ENCODE measurements around the gene IL1B. TPM values are rescaled to one million over a fixed set of nuclear protein-coding genes. Genes with fewer than 3 reads are reported as not detected.

The IL1B gene
- not detected in 2 replicates for total RNA-seq (2014; rRNA removed; shearing (Covaris generic))

- no peaks in the 10 kb centered on the region for H3K36me3 ChIP-seq (replicated peaks; ENCODE audit: control insufficient read depth, insufficient read depth, low read length)
- no peaks in the 10 kb centered on the region for H3K27me3 ChIP-seq (ENCODE audit: control insufficient read depth, insufficient read depth, low read length)
- DNase-seq: no peak
- H3K4me3 ChIP-seq (ENCODE audit: insufficient read depth, low read depth, low read length): no peak within 1 kb of the TSS
Measured at GRCh38 chr2:112836695-112837117, at the start of gene IL1B. TSS of gene IL1B (minus strand) at chr2:112836779. CDS start at chr2:112836229, 550 bp downstream.

DNA sequence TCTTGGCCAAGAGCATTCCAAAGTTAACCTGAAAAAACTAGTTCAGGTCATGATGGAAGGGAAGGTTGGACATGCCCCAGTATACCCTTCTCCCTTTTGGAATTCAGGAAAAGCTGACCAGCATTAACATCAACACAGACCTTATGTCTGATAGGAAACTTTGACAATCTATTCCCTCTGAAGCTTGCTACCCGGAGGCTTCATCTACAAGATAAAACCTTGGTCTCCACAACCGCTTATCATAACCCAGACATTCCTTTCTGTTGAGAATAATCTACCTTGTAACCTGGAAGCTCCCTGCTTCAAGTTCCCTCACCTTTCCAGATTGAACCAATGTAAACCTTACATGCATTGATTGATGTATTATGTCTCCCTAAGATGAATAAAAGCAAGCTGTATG lies 49.7 kb upstream of the IL1B start:
- H3K4me3 ChIP-seq (ENCODE audit: insufficient read depth, low read depth, low read length): no peak overlapping the region
- no peaks in the 10 kb centered on the region for H3K36me3 ChIP-seq (replicated peaks; ENCODE audit: control insufficient read depth, insufficient read depth, low read length)
- DNase-seq: no peak
- no peaks in the 10 kb centered on the region for H3K27me3 ChIP-seq (ENCODE audit: control insufficient read depth, insufficient read depth, low read length)

DNA sequence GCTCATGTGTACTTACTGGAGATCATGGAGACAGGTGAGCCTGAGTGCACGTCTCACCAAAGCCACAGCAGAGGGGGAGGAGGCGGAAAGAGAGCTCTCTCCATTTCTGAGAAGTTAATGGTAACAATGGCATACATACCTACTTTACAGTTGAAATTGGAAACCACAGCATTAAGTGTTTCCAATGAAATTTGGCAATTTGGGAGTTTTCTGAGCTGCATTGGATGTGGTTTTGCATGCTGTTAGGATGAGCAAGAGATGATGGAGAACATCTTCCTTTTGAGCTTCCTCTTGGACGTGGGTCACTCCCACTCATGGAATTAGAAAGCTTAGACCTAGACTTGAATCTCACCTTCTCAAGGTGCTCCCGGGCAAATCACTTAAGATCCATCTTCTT lies 48.9 kb upstream of the IL1B start:
- no peaks in the 10 kb centered on the region for H3K36me3 ChIP-seq (replicated peaks; ENCODE audit: control insufficient read depth, insufficient read depth, low read length)
- H3K4me3 ChIP-seq (ENCODE audit: insufficient read depth, low read depth, low read length): no peak overlapping the region
- no peaks in the 10 kb centered on the region for H3K27me3 ChIP-seq (ENCODE audit: control insufficient read depth, insufficient read depth, low read length)
- DNase-seq: no peak

DNA sequence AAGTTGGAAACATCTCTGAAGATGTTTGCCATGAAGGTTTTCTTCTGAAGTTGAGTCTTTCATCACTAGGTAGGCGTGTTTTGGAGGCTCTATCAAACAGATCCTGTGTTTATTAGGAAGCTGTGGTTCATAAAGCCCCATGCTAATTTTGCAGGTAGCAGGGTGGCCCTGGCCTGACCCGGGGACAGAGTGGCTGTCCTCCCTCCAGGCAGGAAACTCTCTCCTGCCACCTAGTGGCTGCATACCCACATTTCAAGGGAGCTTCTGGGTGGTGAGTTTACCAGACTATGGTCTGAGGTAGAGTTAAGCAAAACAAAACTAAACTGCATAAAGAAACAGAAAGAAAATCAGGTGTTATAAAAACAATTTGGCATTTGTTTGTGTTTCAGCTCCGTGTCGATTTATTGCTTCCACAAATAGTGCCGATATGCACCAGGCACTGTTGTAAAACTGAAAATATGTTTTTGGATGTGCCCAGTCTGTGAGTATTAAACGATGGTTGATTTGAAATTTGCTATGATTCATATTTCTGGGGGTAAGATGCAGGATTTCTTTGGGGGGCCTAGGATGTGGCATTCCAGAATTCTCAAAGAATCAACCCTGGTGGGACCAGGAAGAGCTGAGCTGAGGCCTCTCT lies 48.4 kb upstream of the IL1B start:
- H3K36me3 ChIP-seq (replicated peaks; ENCODE audit: control insufficient read depth, insufficient read depth, low read length): no peaks in the 10 kb centered on the region
- no peaks in the 10 kb centered on the region for H3K27me3 ChIP-seq (ENCODE audit: control insufficient read depth, insufficient read depth, low read length)
- DNase-seq: peak; percentile 92
- no peak overlapping the region for H3K4me3 ChIP-seq (ENCODE audit: insufficient read depth, low read depth, low read length)

GRCh38 chr2:112883669-112884068 lies 47.1 kb upstream of the IL1B start:
- Histone ChIP-seq H3K27me3 (ENCODE audit: control insufficient read depth, insufficient read depth, low read length) (no peaks in the 10 kb centered on the region), H3K4me3 (ENCODE audit: insufficient read depth, low read depth, low read length) (no peak overlapping the region), H3K36me3 (replicated peaks; ENCODE audit: control insufficient read depth, insufficient read depth, low read length) (no peaks in the 10 kb centered on the region)
- DNase-seq: no peak

DNA sequence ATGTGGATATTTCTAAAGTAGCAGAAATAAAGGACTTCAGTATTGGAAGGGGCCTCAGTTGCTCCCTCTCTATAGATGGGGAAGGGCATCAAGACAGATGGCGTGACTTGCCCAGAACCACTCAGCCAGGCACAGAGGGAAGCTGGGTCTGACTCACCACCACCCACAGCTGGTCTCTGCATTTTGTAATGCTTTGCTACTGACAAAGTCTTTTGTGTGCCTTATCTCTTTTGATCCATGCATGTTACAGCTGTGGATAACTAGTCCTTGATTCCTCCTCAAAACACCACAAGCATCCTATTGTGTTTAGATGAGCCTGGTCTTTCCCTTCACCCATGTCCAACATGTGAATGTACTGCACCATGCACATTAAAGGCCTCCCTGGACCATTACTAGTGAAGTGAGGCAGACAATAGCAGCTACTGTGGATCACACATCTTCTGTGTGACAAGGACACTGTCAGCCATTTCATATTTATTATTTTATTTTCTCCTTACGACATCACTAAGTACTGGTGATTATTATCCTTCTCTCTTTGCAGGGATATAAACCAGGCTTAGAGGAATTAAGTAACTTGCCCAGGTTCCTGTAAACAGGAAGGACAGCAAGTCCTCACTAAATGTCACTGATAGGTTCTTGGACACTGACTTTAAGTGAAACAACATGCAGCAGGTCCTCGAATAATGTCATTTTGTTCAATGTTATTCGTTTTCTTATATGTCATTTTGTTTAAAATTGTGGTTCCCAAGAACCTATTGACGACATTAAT lies 44.8 kb upstream of the IL1B start:
- no peak for DNase-seq
- Histone ChIP-seq H3K4me3 (ENCODE audit: insufficient read depth, low read depth, low read length) (no peak overlapping the region), H3K36me3 (replicated peaks; ENCODE audit: control insufficient read depth, insufficient read depth, low read length) (no peaks in the 10 kb centered on the region), H3K27me3 (ENCODE audit: control insufficient read depth, insufficient read depth, low read length) (no peaks in the 10 kb centered on the region)

- Histone ChIP-seq H3K4me3 (ENCODE audit: insufficient read depth, low read depth, low read length) (no peak overlapping the region), H3K27me3 (ENCODE audit: control insufficient read depth, insufficient read depth, low read length) (no peaks in the 10 kb centered on the region), H3K36me3 (replicated peaks; ENCODE audit: control insufficient read depth, insufficient read depth, low read length) (no peaks in the 10 kb centered on the region)
- DNase-seq: no peak
Measured at GRCh38 chr2:112880696-112881095, 44.1 kb upstream of the IL1B start.

DNA sequence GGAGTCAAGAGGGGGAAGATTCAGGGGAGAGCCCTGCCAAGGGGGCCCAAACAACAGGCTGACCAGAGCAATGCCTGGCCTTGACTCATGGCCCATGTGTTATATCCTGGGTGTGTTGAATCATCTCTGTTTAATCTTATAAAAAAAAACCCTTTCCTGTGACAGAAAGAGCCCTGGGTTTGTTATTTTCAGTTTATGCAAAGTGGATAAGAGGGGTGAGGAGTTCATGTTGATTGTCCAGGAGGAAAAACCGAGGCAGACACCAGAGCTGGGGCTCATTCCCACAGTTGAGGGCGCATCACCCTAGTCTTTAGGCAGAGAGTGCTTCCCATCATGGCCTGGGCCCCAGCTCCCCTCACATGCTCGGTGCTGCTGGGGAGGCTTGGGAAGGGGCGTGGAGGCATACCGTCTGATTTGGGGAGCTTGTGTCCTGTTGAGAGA lies 43.5 kb upstream of the IL1B start:
- Histone ChIP-seq H3K36me3 (replicated peaks; ENCODE audit: control insufficient read depth, insufficient read depth, low read length) (no peaks in the 10 kb centered on the region), H3K27me3 (ENCODE audit: control insufficient read depth, insufficient read depth, low read length) (no peaks in the 10 kb centered on the region), H3K4me3 (ENCODE audit: insufficient read depth, low read depth, low read length) (no peak overlapping the region)
- DNase-seq: no peak

- Histone ChIP-seq H3K4me3 (ENCODE audit: insufficient read depth, low read depth, low read length) (no peak overlapping the region), H3K27me3 (ENCODE audit: control insufficient read depth, insufficient read depth, low read length) (no peaks in the 10 kb centered on the region), H3K36me3 (replicated peaks; ENCODE audit: control insufficient read depth, insufficient read depth, low read length) (no peaks in the 10 kb centered on the region)
- DNase-seq: no peak
Measured at GRCh38 chr2:112879491-112880041, 43.0 kb upstream of the IL1B start.

GRCh38 chr2:112877423-112877822 lies 40.8 kb upstream of the IL1B start:
- no peak for DNase-seq
- Histone ChIP-seq H3K27me3 (ENCODE audit: control insufficient read depth, insufficient read depth, low read length) (no peaks in the 10 kb centered on the region), H3K36me3 (replicated peaks; ENCODE audit: control insufficient read depth, insufficient read depth, low read length) (no peaks in the 10 kb centered on the region), H3K4me3 (ENCODE audit: insufficient read depth, low read depth, low read length) (no peak overlapping the region)

DNA sequence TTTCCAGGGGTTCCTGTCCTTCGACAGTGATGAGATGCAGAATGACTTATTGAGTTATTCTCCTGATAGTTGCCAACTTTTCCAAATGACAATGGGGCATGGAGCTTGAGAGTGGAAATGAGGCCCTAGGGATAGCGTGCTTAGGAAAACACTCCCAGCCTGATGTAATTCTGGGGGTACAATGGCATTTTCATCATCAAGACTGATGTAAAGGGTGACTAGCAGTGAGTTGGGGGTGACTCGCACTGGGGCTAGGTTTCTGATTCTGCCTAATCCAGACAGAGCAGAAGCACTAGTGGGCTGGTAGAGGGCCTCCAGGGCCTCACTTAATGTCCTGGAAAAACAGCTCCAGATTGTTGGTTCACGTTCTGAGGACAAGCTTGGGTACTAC lies 40.4 kb upstream of the IL1B start:
- no peak for DNase-seq
- no peaks in the 10 kb centered on the region for H3K36me3 ChIP-seq (replicated peaks; ENCODE audit: control insufficient read depth, insufficient read depth, low read length)
- no peak overlapping the region for H3K4me3 ChIP-seq (ENCODE audit: insufficient read depth, low read depth, low read length)
- H3K27me3 ChIP-seq (ENCODE audit: control insufficient read depth, insufficient read depth, low read length): no peaks in the 10 kb centered on the region

DNA sequence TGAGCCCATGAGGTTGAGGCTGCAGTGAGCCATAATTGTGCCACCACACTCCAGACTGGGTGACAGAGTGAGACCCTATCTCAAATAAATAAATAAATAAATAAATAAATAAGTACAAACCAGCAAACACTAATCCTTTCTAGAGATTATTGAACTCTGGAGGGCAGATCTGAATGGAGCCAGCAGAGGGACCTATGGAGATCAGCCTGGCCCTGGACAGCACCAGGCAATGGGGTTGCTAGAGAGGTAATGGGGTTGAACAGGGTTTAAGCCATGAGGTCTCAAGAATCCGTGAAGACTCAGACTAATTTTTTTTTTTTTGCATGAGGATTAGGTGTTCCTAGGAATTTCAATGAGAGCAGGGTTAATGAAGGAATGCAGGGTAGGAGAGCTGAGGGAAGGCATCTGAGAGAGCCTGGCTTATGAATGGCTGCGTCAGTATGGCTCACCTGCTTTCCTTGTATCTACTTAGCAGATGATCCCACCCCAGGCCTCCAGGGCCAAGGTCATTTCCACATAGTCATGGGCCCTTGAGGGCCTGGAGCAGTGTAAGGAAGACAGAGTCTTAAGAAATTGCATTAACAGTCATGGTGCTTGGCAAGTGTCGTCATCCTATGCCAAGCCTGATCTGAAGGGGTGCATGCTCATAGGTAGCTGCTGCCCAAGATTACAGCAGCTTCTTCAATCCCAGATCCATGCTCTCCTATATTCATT lies 39.8 kb upstream of the IL1B start:
- no peak for DNase-seq
- Histone ChIP-seq H3K4me3 (ENCODE audit: insufficient read depth, low read depth, low read length) (no peak overlapping the region), H3K36me3 (replicated peaks; ENCODE audit: control insufficient read depth, insufficient read depth, low read length) (no peaks in the 10 kb centered on the region), H3K27me3 (ENCODE audit: control insufficient read depth, insufficient read depth, low read length) (no peaks in the 10 kb centered on the region)

DNA sequence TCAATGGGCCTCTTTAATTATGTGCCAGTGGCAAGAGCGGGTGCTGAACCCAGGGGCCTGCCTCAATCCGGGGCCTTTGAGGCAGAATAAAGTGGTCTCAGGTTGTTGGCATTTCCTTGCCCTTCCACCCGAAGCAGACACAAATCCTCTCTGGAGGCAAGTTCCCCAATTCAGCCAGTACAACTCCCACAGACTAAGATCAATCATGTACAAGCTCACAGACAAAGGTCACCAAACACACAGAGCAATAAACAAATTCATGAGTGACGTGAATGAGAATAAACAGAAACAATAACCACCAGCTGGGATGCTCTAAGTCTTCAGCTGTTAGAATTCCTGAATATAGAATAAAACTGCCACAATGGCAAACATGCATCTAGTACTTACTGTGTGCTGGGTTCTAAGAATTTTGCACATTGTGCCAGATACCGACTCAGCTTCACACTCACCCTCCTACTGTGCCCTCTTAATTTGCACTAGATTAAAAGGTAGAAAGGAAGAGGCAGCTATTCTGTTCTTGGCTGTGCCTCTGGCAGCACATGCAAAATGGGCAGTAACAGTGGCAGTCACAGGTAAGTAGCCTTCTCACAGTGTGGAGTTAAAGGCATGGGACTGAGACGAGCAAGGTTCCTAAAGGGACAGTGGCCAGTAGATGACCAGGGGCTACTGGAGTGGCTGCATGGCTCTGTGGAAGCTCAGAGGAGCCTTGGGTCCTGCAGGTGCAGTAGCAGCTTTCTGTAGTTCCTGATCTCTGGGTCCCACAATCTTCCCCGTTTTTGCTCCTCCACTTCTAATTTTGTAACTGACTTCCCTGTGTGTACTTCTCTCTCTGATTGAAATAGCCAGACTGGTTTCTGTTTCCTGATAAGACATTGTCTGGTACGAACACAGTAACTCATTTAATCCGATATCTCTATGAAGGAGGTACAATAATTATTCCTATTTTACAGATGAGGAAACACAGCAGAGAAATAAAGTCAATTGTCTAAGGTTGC lies 34.6 kb upstream of the IL1B start:
- Histone ChIP-seq H3K36me3 (replicated peaks; ENCODE audit: control insufficient read depth, insufficient read depth, low read length) (no peaks in the 10 kb centered on the region), H3K4me3 (ENCODE audit: insufficient read depth, low read depth, low read length) (no peak overlapping the region), H3K27me3 (ENCODE audit: control insufficient read depth, insufficient read depth, low read length) (no peaks in the 10 kb centered on the region)
- no peak for DNase-seq

Data from H7 (cell line).